Caki2 (cell line): ENCODE results near the gene PTPRD. TPM values are rescaled to one million over a fixed set of nuclear protein-coding genes. Genes with fewer than 3 reads are reported as not detected.

Experiments used
- DNase-seq: peaks from one replicate; pipeline ENCODE4 v3.0.0-alpha.2; 2015; ENCODE audit warnings: low read depth
- in situ Hi-C: cut with HindIII; loops from 2 replicates; pipeline ENCODE4 v1.10.0; 2016; ENCODE audit warnings: low sequenced_read_pairs, low pct_unique_long_range_greater_than_20kb, mixed read lengths
- total RNA-seq: library from RNA; depleted of rRNA; stranded (reverse); fragments of >200 nt; shearing (Covaris generic); gene quantifications from 2 replicates; pipeline ENCODE4 v1.2.3, GENCODE V29; 2014; ENCODE audit warnings: low replicate concordance

PTPRD gene
- total RNA-seq, 1 experiment from 2014 or later, result 1.1 TPM

DNA sequence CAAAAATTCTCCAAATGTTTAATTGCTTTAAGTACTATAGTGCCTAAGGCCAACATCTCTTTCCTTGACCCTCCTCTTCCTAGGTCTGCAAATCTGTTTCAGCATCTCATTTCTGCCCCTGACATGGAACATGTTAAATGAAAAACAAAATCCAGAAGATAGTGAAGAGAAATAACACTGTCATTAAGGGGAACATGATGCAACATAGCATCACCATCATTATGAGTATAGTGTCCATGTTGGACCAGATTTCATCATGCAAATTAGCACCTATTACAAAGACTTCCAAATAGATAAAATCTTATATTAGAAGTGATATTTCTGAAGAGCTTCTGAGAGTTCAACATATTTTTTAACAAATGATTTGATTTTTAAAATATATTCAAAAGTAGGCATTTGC, 375.2 kb downstream of the PTPRD start:
- in situ Hi-C loops, result no loop called here
- no peak for DNase-seq

DNA sequence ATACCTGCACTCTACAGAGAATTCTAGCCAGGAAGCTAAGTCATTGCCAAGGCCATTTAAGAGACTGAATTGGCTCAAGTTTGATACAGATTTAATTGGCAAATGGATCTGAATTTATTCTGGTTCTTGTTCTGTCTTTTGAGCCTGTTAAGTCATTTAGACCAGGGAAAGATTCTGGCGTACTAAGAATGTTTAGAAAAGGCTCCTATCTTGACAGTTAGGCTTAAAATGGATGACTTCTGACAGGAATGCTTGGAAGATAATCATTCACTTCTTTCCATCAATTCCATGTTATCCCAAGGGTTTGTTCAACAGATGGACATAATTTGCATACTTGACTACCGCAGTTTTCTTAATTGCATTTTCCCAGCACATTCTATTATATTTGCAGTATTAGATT, 376.6 kb downstream of the PTPRD start:
- DNase-seq, result no peak
- in situ Hi-C loops, result no loop called here

DNA sequence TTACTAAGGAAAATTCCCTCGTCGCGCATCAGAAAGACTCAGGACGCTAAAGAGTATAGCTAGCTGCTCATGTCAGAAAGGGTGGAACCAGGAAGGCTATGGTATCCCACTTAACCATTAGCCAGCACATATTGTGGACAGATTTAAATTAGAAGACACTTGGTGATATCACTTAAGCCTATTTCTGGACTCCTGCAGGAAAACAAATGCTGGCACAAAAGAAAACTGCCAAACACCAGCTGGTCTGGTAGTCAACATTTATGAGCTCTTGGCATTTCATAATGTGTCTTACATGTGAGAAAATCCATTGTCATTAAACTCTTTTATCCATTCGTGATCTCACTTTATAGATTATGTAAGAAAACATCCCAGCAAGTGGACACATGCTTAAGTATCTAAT, 377.4 kb downstream of the PTPRD start:
- DNase-seq, result no peak
- in situ Hi-C loops, result no loop called here

DNA sequence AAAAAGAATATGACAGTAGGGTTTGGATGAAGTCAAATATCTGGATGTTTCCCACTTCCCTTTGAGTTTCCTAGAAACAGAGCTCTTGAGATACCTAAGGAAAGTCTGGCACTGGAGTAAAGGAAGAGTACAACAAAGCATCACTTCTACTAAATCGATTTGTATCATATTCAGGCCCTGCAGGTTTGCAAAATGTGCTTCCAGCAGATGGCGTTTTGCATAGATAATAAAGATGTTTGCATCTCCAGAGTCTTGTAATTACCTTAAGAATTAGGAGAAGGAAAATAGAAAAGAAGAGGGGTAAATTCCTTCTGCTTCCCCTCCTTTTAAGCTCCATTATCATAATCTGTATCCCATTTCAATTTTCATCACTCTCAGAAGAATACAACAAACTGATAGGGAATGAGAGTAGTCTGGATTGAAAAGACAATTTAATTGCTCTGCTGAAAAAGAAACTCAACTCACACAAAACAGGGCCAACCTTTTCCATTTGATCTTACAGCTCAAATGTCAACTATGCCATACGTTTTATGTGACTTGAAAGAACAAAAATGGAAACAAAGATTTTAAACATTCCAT, 380.4 kb downstream of the PTPRD start:
- DNase-seq, result no peak
- in situ Hi-C loops, result no loop called here

DNA sequence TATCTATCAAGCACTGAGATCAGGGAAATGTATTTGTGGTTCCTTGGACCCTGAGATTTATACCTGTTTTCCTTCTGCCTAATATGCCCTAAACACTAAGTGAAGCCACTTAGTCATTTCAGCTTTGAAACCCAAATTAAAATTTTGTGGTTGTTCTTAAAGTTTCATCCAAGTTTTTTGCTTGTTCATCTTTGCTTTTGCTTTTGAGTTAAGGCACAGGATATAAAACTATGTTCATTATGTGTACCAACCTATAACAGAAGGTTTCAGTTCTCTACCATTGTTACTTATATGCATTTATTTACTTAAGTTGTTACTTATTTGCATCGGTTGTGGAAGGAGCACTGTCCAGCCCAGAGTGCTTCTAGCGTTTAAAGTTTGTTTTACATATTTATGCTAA, 382.3 kb downstream of the PTPRD start:
- in situ Hi-C loops, result no loop called here
- no peak for DNase-seq

DNA sequence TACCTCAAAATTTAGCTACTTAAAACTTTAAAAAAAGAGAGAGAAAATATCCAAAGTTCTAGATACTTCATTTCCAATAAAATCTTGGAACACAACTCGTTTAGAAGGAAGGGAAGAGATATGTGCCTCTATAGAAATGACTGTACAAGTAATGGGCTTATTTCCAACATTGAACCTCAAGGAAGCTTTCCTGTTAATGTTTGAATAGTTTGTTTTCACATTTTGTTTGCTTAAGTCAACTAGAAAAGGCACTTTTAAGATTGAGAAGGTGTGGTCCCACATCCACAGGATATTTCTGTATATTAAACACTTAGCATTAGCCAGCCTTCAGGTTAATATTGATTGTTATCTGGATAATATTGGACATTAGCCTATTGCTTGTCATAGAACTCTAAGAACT, 384.7 kb downstream of the PTPRD start:
- in situ Hi-C loops, result no loop called here
- no peak for DNase-seq

DNA sequence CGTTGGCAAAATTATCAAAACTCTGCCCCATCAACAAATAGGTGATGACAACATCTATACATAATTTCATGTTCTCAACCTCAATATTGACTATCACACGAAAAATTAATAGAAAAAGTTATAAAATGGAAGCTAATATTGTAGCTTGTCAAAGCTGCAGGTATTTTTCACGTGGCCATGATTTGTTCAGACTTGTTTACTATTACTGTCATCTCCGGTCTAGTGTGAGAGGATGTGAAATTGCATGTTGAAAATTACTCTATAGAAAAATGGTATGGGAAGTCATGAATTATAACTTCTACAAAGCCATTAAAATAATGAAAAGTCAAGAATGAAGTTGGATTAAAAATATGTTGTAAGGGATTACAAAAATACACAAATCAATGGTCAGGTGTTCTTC, 385.8 kb downstream of the PTPRD start:
- no peak for DNase-seq
- in situ Hi-C loops, result no loop called here

DNA sequence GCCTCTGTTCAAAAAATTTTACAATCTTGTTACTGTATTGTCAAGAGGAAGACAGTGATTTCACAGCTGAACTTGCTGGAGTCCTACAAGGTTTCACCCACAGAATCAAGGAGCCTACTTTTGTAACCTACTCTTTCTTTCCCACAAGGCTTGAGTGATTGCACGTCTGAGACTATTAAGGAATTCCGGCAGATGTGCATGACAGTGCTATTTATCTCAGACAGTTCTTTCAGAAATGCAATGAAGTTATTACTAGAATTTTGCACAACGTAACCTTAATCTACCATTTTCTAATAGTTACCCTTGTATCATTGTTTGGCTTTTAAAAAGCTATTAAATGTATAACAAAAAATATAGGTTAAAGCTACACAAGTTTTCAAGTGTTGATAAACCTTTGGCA, 400.1 kb downstream of the PTPRD start:
- in situ Hi-C loops, result no loop called here
- no peak for DNase-seq

DNA sequence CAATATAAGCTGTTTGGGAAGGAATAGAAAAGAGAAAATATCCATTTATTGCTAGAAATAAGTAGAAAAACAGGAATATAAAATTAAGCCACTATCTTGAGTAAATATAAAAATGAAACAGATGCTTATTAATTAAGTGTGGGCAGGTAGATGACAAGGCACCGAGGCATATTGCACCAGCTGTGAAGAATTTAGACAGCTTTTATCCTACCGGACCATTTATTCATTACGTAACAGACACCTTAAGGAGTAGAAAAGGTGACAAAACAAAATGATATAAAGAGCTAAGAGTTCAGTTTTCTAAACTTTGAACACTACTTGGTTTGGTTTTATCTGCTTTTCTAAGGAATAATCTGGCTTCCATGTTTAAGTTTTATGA, 404.1 kb downstream of the PTPRD start:
- no peak for DNase-seq
- in situ Hi-C loops, result no loop called here

DNA sequence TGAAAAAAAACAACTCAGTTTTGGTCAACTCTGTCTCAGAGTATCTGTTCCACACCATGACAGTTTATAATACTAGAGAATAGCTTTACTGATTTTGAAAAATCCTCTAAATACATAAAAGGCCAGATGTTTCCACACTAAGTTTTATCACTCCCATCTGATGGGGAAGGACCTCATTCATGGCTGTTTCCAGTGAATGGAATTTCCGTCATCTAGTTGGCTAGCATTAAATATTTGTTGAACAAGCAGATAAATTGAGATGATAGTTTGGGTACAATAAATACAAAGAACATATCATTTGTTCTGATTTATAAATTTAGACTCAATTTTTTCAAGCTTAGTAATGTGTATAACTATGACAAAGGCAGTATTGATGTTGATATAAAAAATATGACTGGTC, 408.5 kb downstream of the PTPRD start:
- in situ Hi-C loops, result no loop called here
- no peak for DNase-seq

DNA sequence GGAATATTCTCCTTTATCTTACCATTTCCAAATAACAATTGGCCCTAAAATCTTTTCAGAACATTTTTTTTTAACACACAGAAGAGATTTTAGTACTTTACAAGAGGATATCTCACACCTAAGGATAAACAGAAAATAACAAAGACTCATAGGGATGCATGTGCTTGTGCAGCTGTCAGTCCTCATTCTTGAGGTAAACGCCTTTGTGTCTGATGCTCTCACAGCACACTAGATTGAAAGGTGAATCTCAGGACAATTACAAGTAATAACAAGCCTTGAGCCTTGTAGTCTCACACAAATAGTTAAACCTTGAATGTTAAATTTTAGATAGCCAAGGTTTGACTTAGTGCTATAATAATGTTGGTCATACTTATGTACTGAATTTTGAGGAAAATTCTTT, 439.2 kb downstream of the PTPRD start:
- no peak for DNase-seq
- in situ Hi-C loops, result no loop called here

DNA sequence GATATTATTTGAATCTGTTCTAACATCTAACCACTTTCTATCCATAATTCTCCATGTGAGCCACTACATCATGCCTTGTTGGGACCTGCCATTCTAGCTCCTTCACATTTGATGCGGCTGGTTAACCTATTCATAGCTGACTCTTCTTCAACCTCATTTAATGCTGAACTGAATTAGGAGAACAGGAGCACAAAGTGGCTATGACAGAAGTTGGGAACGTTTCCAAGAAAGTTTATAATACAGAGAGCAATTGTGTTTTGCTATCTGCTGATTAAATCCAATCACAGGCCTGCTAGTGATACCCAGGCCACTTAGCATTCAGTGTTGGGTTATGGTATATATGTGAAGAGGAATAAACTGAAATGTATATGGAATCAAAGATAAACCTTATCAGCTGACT, 440.3 kb downstream of the PTPRD start:
- in situ Hi-C loops, result no loop called here
- DNase-seq, result no peak

DNA sequence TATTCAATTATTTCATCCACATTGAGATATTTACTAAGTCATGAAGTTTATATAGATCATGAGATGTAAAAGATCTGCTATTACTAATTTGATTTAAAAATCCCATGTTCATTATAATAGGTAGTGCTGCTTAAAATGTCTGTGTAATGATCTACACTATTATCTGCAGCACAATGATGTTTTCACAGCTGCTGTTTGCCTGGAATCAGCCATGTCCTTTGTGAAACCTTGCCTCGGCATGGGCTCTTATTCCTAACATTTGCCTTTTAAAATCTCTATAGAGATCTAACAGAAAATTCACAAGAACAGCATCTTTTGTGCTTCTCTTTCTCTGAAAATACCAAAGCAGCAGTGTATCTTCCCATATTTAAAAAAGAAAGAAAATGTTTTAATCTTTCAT, 444.6 kb downstream of the PTPRD start:
- in situ Hi-C loops, result no loop called here
- DNase-seq, result no peak

DNA sequence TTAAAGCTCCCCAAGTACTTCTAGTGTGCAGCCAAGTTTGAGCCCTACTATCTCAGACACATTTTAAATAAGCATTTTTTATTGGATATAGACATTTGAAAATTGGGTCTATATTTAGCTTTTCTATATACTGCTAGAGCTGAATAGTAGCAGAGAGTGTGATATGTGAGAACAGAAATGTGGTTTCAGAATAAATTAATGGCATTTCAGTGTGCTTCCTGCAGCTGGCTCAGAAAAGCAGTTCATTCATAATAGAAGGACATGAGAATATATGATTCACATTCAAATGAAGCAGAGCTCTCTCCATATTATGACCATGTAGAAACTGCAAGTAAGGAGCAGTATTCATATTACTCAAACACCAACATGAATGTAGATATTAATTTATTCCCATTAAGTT, 464.0 kb downstream of the PTPRD start:
- no peak for DNase-seq

DNA sequence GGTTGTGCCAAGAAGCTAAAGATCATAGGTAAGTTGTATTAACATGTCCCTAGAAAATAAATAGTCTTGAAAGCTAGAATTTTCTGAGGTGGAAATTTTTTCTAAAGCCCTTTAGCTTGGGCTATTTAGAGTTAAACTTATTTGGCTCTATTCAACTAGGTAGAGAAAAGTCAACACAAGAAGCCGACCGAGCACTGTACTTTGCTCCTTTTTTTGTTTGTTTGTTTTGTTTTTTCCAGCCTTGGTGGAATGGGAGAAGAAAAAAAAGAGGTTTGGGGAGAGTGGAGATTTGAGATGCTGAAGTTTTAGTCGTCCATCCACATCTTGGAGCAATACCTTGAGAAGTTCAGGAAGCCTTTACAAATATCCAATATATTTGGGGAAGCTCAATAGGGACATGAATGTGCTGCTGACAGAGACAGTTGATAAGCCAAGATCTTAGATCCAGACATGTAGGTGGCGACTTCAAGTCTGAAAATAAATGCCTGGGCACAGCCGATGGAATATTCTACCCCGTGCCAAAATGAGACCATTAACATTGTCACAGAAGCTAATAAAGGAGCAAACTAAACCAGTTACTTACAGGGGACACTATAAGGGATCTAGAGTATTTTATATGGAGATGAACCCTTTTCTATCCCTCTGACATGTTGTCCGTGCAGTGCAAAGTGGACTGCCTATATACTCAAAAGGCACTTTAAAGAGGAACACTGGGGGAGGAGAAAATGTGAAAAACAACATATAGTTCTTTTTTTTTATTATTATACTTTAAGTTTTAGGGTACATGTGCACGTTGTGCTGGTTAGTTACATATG, 466.1 kb downstream of the PTPRD start:
- DNase-seq, result no peak
- in situ Hi-C loops, result no loop called here

More for the DNA sequence above, 464.0 kb downstream of the PTPRD start:
- in situ Hi-C loops, result no loop called here

DNA sequence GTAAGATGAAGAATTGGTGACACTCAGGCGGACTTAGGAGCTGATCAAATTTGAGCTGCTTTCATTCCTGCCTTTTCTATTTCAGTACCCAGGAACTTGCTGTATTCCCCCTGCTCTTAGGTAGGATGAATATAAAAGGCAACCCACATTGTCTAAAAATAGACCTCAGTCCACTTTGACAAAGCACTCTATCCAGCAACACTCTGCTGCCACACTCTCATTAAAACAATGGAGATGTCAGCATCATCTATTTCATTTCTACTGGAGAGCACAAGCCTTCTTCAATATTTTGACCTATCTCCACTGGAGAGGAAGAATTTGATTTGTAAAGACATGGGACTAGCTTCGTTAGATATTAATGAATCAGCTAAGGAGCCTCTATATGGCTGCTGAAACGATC, 468.4 kb downstream of the PTPRD start:
- DNase-seq, result no peak
- in situ Hi-C loops, result no loop called here

DNA sequence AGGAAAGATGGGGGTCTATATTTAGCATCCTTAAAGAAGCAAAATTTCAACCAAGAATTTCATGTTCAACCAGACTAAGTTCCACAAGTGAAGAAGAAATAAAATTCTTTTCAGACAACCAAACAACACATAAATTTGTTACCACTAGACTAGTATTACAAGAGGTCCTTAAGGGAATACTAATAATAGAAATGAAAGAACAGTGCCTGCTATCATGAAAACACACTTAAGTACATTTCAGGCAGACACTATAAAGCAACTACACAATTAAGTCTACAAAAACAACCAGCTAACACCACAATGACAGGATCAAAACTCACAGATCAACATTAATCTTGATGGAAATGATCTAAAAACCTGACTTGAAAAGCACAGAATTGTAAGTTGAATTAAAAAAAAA, 477.2 kb downstream of the PTPRD start:
- no peak for DNase-seq
- in situ Hi-C loops, result no loop called here

DNA sequence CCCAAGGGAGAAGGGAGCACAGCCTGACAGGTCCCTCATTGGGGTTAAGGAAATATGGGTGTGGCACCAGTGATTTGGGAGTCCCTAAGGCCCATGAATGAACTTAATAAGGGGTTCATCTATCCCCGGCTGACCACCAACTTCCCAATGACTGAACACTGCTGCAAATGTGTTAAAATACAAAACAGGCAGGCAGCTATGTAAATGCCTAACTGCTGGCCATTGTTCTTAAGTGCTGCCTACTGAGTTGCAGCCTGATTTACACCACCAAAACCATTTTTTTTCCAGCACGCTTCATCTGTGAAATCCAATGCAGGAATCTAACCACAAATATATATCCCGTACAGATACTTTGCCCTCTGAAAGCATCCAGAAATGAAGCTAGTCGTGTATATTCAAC, 478.5 kb downstream of the PTPRD start:
- in situ Hi-C loops, result no loop called here
- no peak for DNase-seq

DNA sequence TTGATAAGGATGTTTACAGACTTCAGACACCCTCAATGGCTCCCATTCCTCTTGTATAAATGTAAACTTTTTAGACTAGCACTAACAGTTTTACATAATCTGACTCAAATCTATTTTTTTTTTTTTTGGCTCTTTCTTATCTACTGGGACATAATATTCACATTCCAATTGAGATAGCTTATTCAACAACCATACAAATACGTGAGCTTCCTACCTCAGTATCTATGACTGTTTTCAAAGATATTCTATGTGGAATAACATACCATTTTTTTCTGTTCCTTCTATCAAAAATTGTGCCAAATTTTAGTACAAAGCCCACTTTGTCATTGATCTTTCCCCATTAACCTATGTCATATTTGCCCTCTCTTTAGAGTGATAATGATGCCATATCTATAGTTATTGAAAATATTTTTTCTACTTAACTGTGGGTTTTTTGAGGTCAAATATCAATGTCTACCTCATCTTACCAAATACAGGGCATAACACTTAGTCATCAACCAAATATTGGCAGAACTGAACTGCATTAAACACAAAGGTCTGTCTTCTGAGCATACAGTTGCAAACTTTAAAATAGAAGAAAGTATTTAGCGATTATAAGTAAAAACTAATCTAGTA, 482.6 kb downstream of the PTPRD start:
- DNase-seq, result no peak
- in situ Hi-C loops, result no loop called here

DNA sequence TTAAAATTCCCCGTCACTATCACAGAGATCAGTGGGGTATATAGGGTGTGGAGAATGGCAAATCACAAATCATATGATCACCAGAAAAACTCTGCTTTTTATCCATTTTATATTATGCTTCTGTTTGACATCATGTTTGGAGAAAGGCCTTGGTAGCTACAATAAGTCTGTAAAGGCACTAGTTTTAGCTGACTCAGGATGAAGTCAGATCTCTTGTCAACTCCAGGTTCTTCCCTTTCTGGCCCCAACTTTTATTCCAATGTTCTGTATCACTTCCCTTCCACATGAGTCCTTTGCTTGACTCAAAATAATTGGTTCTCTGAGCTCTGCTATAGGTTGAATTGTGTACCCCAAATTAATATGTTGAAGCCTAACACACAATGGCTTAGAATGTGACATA, 484.9 kb downstream of the PTPRD start:
- in situ Hi-C loops, result no loop called here
- DNase-seq, result no peak
